ENCODE data around the gene CD70.
"Not testable (repeated sequence)": the region's sequence is repeated elsewhere in the genome, so short reads cannot be mapped to it uniquely, and the experiment has no call there.

DNA sequence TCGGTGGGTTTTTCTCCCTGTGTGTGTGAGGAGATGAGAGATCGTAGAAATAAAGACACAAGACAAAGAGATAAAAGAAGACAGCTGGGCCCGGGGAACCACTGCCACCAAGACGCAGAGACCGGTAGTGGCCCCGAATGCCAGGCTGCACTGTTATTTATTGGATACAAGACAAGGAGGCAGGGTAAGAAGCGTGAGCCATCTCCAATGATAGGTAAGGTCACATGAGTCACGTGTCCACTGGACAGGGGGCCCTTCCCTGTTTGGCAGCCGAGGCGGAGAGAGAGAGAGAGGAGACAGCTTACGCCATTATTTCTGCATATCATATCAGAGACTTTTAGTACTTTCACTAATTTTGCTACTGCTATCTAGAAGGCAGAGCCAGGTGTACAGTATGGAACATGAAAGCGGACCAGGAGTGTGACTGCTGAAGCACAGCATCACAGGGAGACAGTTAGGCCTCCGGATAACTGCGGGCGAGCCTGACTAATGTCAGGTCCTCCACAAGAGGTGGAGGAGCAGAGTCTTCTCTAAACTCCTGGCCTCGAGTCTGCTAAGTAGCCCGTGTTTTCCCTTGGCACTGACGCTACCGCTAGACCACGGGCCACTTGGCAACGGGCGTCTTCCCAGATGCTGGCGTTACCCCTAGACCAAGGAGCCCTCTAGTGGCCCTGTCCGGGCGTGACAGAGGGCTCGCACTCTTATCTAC, 42.0 kb upstream of the CD70 start:
- TF ChIP-seq, protein P1, sequence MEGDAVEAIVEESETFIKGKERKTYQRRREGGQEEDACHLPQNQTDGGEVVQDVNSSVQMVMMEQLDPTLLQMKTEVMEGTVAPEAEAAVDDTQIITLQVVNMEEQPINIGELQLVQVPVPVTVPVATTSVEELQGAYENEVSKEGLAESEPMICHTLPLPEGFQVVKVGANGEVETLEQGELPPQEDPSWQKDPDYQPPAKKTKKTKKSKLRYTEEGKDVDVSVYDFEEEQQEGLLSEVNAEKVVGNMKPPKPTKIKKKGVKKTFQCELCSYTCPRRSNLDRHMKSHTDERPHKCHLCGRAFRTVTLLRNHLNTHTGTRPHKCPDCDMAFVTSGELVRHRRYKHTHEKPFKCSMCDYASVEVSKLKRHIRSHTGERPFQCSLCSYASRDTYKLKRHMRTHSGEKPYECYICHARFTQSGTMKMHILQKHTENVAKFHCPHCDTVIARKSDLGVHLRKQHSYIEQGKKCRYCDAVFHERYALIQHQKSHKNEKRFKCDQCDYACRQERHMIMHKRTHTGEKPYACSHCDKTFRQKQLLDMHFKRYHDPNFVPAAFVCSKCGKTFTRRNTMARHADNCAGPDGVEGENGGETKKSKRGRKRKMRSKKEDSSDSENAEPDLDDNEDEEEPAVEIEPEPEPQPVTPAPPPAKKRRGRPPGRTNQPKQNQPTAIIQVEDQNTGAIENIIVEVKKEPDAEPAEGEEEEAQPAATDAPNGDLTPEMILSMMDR (conservative IDR thresholded peaks at IDR 0.05 in 1 of 2, IDR thresholded peaks at IDR 0.05 in 1 of 2; ENCODE audit: extremely low read depth in 1 of 2, insufficient read depth in 1 of 2, low read depth in 1 of 2, low read length in 2 of 2) = peak; percentile 51 to 76
- not testable (repeated sequence) for TF ChIP-seq EZH2 (IDR thresholded peaks at IDR 0.05; ENCODE audit: borderline replicate concordance, low read length)

Data from mammary epithelial cell (primary cell).